CD14-positive monocyte (primary cell): ENCODE measurements around the gene KAZN. TPM values are rescaled to one million over a fixed set of nuclear protein-coding genes. Genes with fewer than 3 reads are reported as not detected.

ENCODE experiments used
- DNase-seq, 3 donors: peaks; one replicate each; pipeline ENCODE4 v3.0.0-alpha.2; 2011 to 2022
- H2AFZ ChIP-seq: 2 replicates; pipeline ENCODE4 v1.6.0; 2012; ENCODE audit warnings: mild to moderate bottlenecking, low read depth, low read length, inconsistent platforms; ENCODE audit not compliant: insufficient read depth, poor library complexity, severe bottlenecking
- H3K27ac ChIP-seq, 2 donors: 1 replicate in 1 of 2; 2 replicates in 1 of 2; pipeline ENCODE4 v1.5.1; 2012 to 2013; ENCODE audit warnings: low read length in 2 of 2, control low read depth in 1 of 2, inconsistent platforms in 1 of 2, low read depth in 1 of 2, mild to moderate bottlenecking in 1 of 2
- H3K27me3 ChIP-seq, 2 donors: one replicate each; pipeline versions ENCODE4 v1.6.0 to v1.6.1; 2011 to 2013; ENCODE audit warnings: low read length in 2 of 2; ENCODE audit not compliant: control insufficient read depth in 2 of 2, insufficient read depth in 2 of 2
- H3K36me3 ChIP-seq, 2 donors: replicated peaks in 1 of 2; 1 replicate in 1 of 2; 2 replicates in 1 of 2; pipeline versions ENCODE4 v1.5.1 to v1.6.1; 2012 to 2013; ENCODE audit warnings: low read length in 2 of 2, control low read depth in 1 of 2, inconsistent platforms in 1 of 2, mild to moderate bottlenecking in 1 of 2; ENCODE audit not compliant: insufficient read depth in 2 of 2, control insufficient read depth in 1 of 2
- H3K4me1 ChIP-seq, 2 donors: 1 replicate in 1 of 2; 2 replicates in 1 of 2; pipeline versions ENCODE4 v1.5.1 to v1.6.1; 2012 to 2013; ENCODE audit warnings: low read length in 2 of 2, control low read depth in 1 of 2, inconsistent platforms in 1 of 2, mild to moderate bottlenecking in 1 of 2, moderate library complexity in 1 of 2; ENCODE audit not compliant: insufficient read depth in 2 of 2, control insufficient read depth in 1 of 2
- H3K4me2 ChIP-seq: replicated peaks from 2 replicates; pipeline ENCODE3; 2012; ENCODE audit warnings: low read length, moderate library complexity, mild to moderate bottlenecking; ENCODE audit not compliant: poor library complexity, severe bottlenecking; ENCODE audit errors: extremely low read depth
- H3K4me3 ChIP-seq, 3 experiments: fragments of 200-600 bp in 1 of 3; sonication (generic) in 1 of 3; replicated peaks in 1 of 3; 1 replicate in 2 of 3; 2 replicates in 1 of 3; pipeline ENCODE4 v1.5.1; 2011 to 2013; ENCODE audit warnings: low read length in 3 of 3, mild to moderate bottlenecking in 3 of 3, control low read depth in 2 of 3, low read depth in 2 of 3, inconsistent platforms in 1 of 3, moderate library complexity in 1 of 3
- H3K79me2 ChIP-seq: 2 replicates; pipeline ENCODE4 v1.6.0; 2012; ENCODE audit warnings: mild to moderate bottlenecking, control low read depth, inconsistent platforms, low read length, moderate library complexity; ENCODE audit not compliant: insufficient read depth
- H3K9ac ChIP-seq: 2 replicates; pipeline ENCODE4 v1.6.0; 2017; ENCODE audit warnings: low read length, mild to moderate bottlenecking; ENCODE audit not compliant: insufficient read depth, poor library complexity, severe bottlenecking
- H3K9me3 ChIP-seq, 2 donors: replicated peaks in 1 of 2; 1 replicate in 1 of 2; 2 replicates in 1 of 2; pipeline versions ENCODE4 v1.5.1 to v1.6.1; 2012 to 2013; ENCODE audit warnings: low read length in 2 of 2, control low read depth in 1 of 2; ENCODE audit not compliant: control insufficient read depth in 1 of 2, insufficient read depth in 1 of 2
- H4K20me1 ChIP-seq: 2 replicates; pipeline ENCODE4 v1.6.0; 2012; ENCODE audit warnings: mild to moderate bottlenecking, low read length, control low read depth, moderate library complexity; ENCODE audit not compliant: insufficient read depth
- H3K27ac Mint-ChIP-seq, 7 donors: one replicate each; pipeline ENCODE4 v1.8.0; 2020; ENCODE audit warnings: mild to moderate bottlenecking in 7 of 7, mixed read lengths in 7 of 7, moderate library complexity in 6 of 7, inconsistent platforms in 2 of 7
- H3K27me3 Mint-ChIP-seq, 3 donors: one replicate each; pipeline ENCODE4 v1.8.0; 2021 to 2022; ENCODE audit warnings: low read depth in 3 of 3, mild to moderate bottlenecking in 3 of 3, mixed read lengths in 3 of 3, moderate library complexity in 3 of 3, inconsistent platforms in 1 of 3
- H3K36me3 Mint-ChIP-seq, 2 donors: one replicate each; pipeline ENCODE4 v1.8.0; 2020; ENCODE audit warnings: mixed read lengths in 2 of 2, inconsistent platforms in 1 of 2, mild to moderate bottlenecking in 1 of 2
- H3K4me1 Mint-ChIP-seq: one replicate; pipeline ENCODE4 v1.8.0; 2020; ENCODE audit warnings: mild to moderate bottlenecking, mixed read lengths
- H3K4me3 Mint-ChIP-seq, 2 donors: one replicate each; pipeline ENCODE4 v1.8.0; 2020; ENCODE audit warnings: mild to moderate bottlenecking in 2 of 2, mixed read lengths in 2 of 2, moderate library complexity in 1 of 2
- H3K9me3 Mint-ChIP-seq, 7 donors: one replicate each; pipeline ENCODE4 v1.8.0; 2020 to 2022; ENCODE audit warnings: mixed read lengths in 7 of 7, mild to moderate bottlenecking in 6 of 7, moderate library complexity in 6 of 7, inconsistent platforms in 2 of 7
- CTCF ChIP-seq: fragments of 200-600 bp; IDR thresholded peaks from one replicate; pipeline ENCODE4 v1.8.0; 2022; ENCODE audit warnings: antibody characterized with exemption, mild to moderate bottlenecking
- whole genome bisulfite sequencing: methylation state at CpG from one replicate; pipeline ENCODE4 v1.1.5; 2013; ENCODE audit warnings: missing lambda C conversion rate; ENCODE audit not compliant: insufficient coverage; 5-methylcytosine and 5-hydroxymethylcytosine counted together
- intact Hi-C, 2 donors: fragments of 100-400 bp; cut with micrococcal nuclease; formaldehyde crosslinking; loops; one replicate each; pipeline versions ENCODE4 v1.15.0 to v1.15.1; 2023
- polyA plus RNA-seq, 3 donors: library from polyadenylated mRNA; depleted of rRNA in 1 of 3; unstranded in 2 of 3; stranded (reverse) in 1 of 3; fragments of 300-500 nt in 2 of 3; fragments of >200 nt in 1 of 3; fragmentation: Illumina TruSeq in 2 of 3; gene quantifications; 1 replicate in 2 of 3; 2 replicates in 1 of 3; pipeline ENCODE4 v1.2.3, GENCODE V29; 2012 to 2021

The KAZN gene
- polyA plus RNA-seq, 3 donors = not detected

DNA sequence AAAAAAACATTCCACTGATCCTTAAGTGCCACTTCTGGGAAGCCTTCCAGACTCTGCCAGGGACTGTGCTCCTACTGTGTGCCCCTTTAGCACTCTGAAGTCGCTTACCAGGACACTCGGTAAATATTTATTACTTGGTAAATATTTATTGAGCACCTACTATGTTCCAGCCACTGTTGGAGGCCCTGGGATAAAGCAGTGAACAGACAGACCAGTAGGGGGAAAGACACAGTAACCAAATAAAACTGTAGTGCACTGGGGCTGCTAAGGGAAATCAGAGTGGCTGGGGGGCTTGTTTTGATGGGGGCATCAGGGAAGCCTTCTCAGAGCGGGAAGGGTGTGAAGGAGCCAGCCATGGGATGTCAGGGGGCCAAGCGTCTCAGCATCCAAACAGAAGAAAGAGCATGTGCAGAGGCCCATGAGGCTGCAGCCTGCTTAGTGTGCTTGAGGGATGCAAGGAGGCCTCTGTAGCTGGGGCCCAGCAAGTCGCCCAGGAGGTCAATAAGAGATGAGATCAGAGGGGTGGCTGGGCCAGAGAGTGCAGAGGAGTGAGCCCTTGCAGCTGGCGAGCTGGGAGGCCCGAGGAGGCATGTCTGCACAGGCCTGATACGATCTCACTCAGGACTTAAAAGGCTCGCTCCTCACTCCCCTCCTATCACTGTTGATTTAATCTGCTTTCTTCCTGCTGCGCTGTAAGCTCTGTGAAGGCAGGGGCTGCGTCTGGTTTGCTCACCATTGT, 28.6 kb downstream of the KAZN start:
- WGBS = 86% methylated on average over 7 of the region's 11 CpGs
- H3K36me3 Mint-ChIP-seq = no peaks in the 10 kb centered on the region
- intact Hi-C loops = no loop called here

More for the DNA sequence above, 28.6 kb downstream of the KAZN start:
- Histone ChIP-seq H3K27ac (no peak overlapping the region), H3K4me3 (no peak overlapping the region), H3K4me2 (no peak overlapping the region), H4K20me1 (no peaks in the 10 kb centered on the region), H3K9ac (no peak overlapping the region), H2AFZ (no peak overlapping the region), H3K4me1 (no peaks in the 10 kb centered on the region), H3K36me3 (no peaks in the 10 kb centered on the region), H3K27me3 (no peaks in the 10 kb centered on the region), H3K79me2 (no peaks in the 10 kb centered on the region), H3K9me3 (no peaks in the 10 kb centered on the region)
- H3K4me3 Mint-ChIP-seq = no peak overlapping the region
- no peak overlapping the region for H3K27ac Mint-ChIP-seq
- DNase-seq = no peak
- TF ChIP-seq CTCF = no peak
- no peaks in the 10 kb centered on the region for H3K27me3 Mint-ChIP-seq
- H3K4me1 Mint-ChIP-seq = no peaks in the 10 kb centered on the region
- peaks cover 0 to 3% (median 0%) of the 10 kb centered on the region in 7 donors for H3K9me3 Mint-ChIP-seq
